CD4-positive, alpha-beta T cell (primary cell): Measurements from ENCODE around the gene SPSB1. TPM values are rescaled to one million over a fixed set of nuclear protein-coding genes. Genes with fewer than 3 reads are reported as not detected.

Experiments
- ATAC-seq: fragments of 200-7000 bp; cut with Tn5 transposase; one replicate; pipeline ENCODE4 v1.10.0; 2022; ENCODE audit warnings: mild to moderate bottlenecking; ENCODE audit not compliant: poor library complexity
- CTCF ChIA-PET: fragments of 350-600 bp; sonication (Branson Sonifier 250); formaldehyde crosslinking; loops from one replicate; lab custom pipeline; 2021; ENCODE audit warnings: antibody characterized with exemption, inconsistent platforms; lab: Charles Lee
- POLR2A ChIA-PET: fragments of 350-600 bp; sonication (Branson Sonifier 250); formaldehyde crosslinking; loops from one replicate; lab custom pipeline; 2021; ENCODE audit warnings: antibody characterized with exemption, inconsistent platforms; lab: Charles Lee
- DNase-seq, 14 experiments: peaks; one replicate each; pipeline ENCODE4 v3.0.0-alpha.2; 2013 to 2020; ENCODE audit warnings: mixed read lengths in 2 of 14
- H3K27ac ChIP-seq, 2 donors: one replicate each; pipeline versions ENCODE4 v1.5.1 to v1.7.0; 2013; ENCODE audit warnings: low read length in 2 of 2, low read depth in 1 of 2, mild to moderate bottlenecking in 1 of 2
- H3K27me3 ChIP-seq, 2 experiments: 1 replicate in 1 of 2; 2 replicates in 1 of 2; pipeline versions ENCODE4 v1.6.1 to v1.7.0; 2013; ENCODE audit warnings: low read length in 2 of 2, control low read depth in 1 of 2, mild to moderate bottlenecking in 1 of 2, moderate library complexity in 1 of 2; ENCODE audit not compliant: insufficient read depth in 2 of 2, control insufficient read depth in 1 of 2
- H3K36me3 ChIP-seq: one replicate; pipeline ENCODE4 v1.6.1; 2013; ENCODE audit warnings: low read length, control low read depth; ENCODE audit not compliant: insufficient read depth
- H3K4me1 ChIP-seq: one replicate; pipeline ENCODE4 v1.6.1; 2013; ENCODE audit warnings: low read length, control low read depth; ENCODE audit not compliant: insufficient read depth
- H3K4me3 ChIP-seq: one replicate; pipeline ENCODE4 v1.5.1; 2013; ENCODE audit warnings: mild to moderate bottlenecking, low read length, moderate library complexity
- H3K9me3 ChIP-seq, 2 experiments: 1 replicate in 1 of 2; 2 replicates in 1 of 2; pipeline versions ENCODE4 v1.6.1 to v1.7.0; 2013; ENCODE audit warnings: low read length in 2 of 2, mild to moderate bottlenecking in 2 of 2, control low read depth in 1 of 2, moderate library complexity in 1 of 2; ENCODE audit not compliant: control insufficient read depth in 1 of 2, insufficient read depth in 1 of 2
- H3K27ac Mint-ChIP-seq: one replicate; pipeline ENCODE4 v1.8.0; 2020; ENCODE audit warnings: mixed read lengths
- H3K27me3 Mint-ChIP-seq: one replicate; pipeline ENCODE4 v1.8.0; 2021; ENCODE audit warnings: mixed read lengths
- H3K36me3 Mint-ChIP-seq: one replicate; pipeline ENCODE4 v1.8.0; 2021; ENCODE audit warnings: low read depth, mixed read lengths
- H3K4me1 Mint-ChIP-seq: one replicate; pipeline ENCODE4 v1.8.0; 2021; ENCODE audit warnings: low read depth, mixed read lengths
- H3K4me3 Mint-ChIP-seq: one replicate; pipeline ENCODE4 v1.8.0; 2020; ENCODE audit warnings: mild to moderate bottlenecking, mixed read lengths
- H3K9me3 Mint-ChIP-seq: one replicate; pipeline ENCODE4 v1.8.0; 2020; ENCODE audit warnings: mixed read lengths
- intact Hi-C, 2 experiments: fragments of 100-400 bp; cut with DNase I in 1 of 2; cut with micrococcal nuclease in 1 of 2; formaldehyde crosslinking; loops; one replicate each; pipeline versions ENCODE4 v1.15.1 to v1.9.0; 2023 to 2025; cut with DNase I, micrococcal nuclease
- total RNA-seq, 174 experiments: library from RNA in 2 of 174; stranded (reverse) in 2 of 174; gene quantifications; one replicate each; pipeline ENCODE4 v1.2.3 and lab custom pipeline; 2021 to 2026
- TF ChIP-seq, protein P1 (sequence below): fragments of 200-600 bp; IDR thresholded peaks from one replicate; pipeline ENCODE4 v1.8.0; 2022; ENCODE audit warnings: antibody characterized with exemption, mild to moderate bottlenecking

Gene SPSB1
- total RNA-seq, 2 experiments from 2014 or later = 1.9 to 2.3 TPM

DNA sequence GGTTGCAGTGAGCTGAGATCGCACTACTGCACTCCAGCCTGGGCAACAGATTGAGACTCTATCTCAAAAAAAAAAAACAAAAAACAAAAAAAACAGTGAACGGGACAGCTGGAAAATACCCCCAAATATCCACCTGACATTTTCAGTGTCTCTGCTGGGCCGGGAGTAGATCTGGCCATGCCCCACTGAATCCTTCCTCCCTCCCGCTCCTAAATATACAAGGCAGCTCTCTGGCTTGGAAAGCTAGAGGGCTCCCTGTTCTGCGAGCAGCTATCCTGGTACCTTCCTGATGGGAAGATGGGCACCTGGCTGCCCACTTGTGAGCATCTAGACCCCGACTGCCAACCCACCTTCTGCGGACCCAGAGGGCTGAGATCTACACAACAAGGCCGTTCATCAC is 21.4 kb downstream of the SPSB1 start:
- no peaks in the 10 kb centered on the region for H3K9me3 ChIP-seq
- H3K4me1 Mint-ChIP-seq = peaks cover 26% of the 10 kb centered on the region
- H3K27me3 ChIP-seq = no peaks in the 10 kb centered on the region
- no peaks in the 10 kb centered on the region for H3K36me3 ChIP-seq
- H3K27ac ChIP-seq = no peak overlapping the region
- H3K27me3 Mint-ChIP-seq = no peaks in the 10 kb centered on the region
- no peak overlapping the region for H3K4me3 ChIP-seq
- intact Hi-C loops = loop anchor here in 1 of 2 experiments (5.0 kb wide), 2 partner anchors 48 to 248 kb away; no protein-coding TSS in a partner anchor
- H3K4me3 Mint-ChIP-seq = no peak overlapping the region
- DNase-seq (no peak), ATAC-seq (no peak)
- TF ChIP-seq, protein P1, sequence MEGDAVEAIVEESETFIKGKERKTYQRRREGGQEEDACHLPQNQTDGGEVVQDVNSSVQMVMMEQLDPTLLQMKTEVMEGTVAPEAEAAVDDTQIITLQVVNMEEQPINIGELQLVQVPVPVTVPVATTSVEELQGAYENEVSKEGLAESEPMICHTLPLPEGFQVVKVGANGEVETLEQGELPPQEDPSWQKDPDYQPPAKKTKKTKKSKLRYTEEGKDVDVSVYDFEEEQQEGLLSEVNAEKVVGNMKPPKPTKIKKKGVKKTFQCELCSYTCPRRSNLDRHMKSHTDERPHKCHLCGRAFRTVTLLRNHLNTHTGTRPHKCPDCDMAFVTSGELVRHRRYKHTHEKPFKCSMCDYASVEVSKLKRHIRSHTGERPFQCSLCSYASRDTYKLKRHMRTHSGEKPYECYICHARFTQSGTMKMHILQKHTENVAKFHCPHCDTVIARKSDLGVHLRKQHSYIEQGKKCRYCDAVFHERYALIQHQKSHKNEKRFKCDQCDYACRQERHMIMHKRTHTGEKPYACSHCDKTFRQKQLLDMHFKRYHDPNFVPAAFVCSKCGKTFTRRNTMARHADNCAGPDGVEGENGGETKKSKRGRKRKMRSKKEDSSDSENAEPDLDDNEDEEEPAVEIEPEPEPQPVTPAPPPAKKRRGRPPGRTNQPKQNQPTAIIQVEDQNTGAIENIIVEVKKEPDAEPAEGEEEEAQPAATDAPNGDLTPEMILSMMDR = no peak
- CTCF ChIA-PET = interaction anchor here (0.6 kb wide), 1 partner anchor 197 kb away, joined by 3 read pairs; no protein-coding TSS in a partner anchor
- H3K9me3 Mint-ChIP-seq = no peaks in the 10 kb centered on the region
- no peaks in the 10 kb centered on the region for H3K36me3 Mint-ChIP-seq
- H3K4me1 ChIP-seq = peaks cover 26% of the 10 kb centered on the region
- POLR2A ChIA-PET = no interaction called here
- no peak overlapping the region for H3K27ac Mint-ChIP-seq

DNA sequence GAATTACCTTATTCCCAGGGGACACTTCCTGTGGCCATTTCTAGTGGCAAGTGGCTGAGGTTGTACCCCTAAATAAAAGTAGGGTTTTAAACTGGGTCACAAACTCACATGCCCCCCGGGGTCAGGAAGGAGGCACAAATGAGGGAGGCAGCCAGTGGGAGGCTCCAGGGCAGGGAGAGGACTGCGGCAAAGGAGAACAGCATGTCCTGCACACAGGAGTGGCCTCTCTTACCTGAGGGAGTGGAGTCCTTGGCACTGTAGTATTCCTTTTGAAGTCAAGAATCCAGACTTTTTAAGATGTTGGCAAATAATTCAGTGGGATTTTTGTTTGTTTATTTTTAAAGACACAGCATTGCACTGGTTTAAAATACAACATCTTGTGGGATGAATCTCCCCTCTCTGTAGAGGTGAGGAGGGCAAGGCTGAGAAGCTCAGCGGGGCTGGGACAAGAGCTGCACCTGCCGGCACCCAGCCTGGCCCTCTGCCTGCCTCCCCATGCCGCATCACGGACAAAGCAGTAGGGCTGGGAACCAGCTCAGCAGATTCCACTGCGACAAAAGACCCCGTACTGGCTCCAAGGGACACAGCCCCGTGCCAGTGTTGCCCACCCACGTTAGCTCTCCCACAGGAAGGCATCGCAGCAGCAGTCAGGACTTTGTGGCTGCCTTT is 22.2 kb downstream of the SPSB1 start:
- ATAC-seq (peak; percentile 19), DNase-seq (no peak)
- ChIA-PET POLR2A (no interaction called here), CTCF (interaction anchor here (0.6 kb wide), 1 partner anchor 196 kb away, joined by 3 read pairs; no protein-coding TSS in a partner anchor)
- intact Hi-C loops = loop anchor here in 1 of 2 experiments (5.0 kb wide), 2 partner anchors 47 to 247 kb away; no protein-coding TSS in a partner anchor
- no peaks in the 10 kb centered on the region for H3K9me3 Mint-ChIP-seq
- H3K27ac Mint-ChIP-seq = no peak overlapping the region
- peaks cover 26% of the 10 kb centered on the region for H3K4me1 ChIP-seq
- TF ChIP-seq, protein P1 = no peak
- no peak overlapping the region for H3K4me3 Mint-ChIP-seq
- H3K4me1 Mint-ChIP-seq = peaks cover 26% of the 10 kb centered on the region
- H3K9me3 ChIP-seq = no peaks in the 10 kb centered on the region
- no peaks in the 10 kb centered on the region for H3K27me3 ChIP-seq
- H3K4me3 ChIP-seq = no peak overlapping the region
- H3K36me3 ChIP-seq = no peaks in the 10 kb centered on the region
- no peak overlapping the region for H3K27ac ChIP-seq
- H3K27me3 Mint-ChIP-seq = no peaks in the 10 kb centered on the region
- no peaks in the 10 kb centered on the region for H3K36me3 Mint-ChIP-seq

DNA sequence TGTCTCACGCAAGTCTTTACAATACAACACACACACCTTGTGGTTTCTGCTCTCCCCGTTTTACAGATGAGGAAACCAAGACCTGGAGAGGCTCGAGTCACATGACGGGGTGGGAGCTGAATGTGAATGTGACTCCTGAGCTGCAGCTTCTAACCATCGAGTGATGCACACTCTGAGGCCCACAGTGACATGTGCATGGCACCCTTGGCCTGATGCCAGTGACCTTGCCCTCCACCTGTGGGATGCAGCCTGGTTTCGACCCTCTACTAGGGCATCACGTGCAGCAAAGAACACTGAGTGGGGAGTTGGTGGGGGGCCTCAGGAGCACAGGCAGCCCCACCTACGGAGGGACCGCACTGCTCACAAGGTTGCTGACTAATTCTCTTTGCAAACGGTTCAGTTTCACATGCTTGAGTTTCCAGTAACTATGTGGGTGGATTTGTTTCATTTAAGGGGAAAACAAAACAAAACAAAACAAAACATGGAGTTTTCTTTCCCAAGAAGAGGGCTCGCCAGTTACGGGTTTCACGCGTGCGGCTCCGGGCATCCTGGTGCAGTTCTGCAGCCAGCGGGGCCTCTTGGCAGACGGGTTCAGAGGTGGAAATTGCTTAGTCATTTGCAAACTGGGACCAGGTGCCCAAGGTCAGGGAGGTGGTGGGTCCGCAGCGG is 22.9 kb downstream of the SPSB1 start:
- no peaks in the 10 kb centered on the region for H3K27me3 Mint-ChIP-seq
- TF ChIP-seq, protein P1 = no peak
- Histone ChIP-seq H3K9me3 (no peaks in the 10 kb centered on the region), H3K36me3 (no peaks in the 10 kb centered on the region), H3K27me3 (no peaks in the 10 kb centered on the region), H3K4me3 (no peak overlapping the region), H3K27ac (no peak overlapping the region), H3K4me1 (peaks cover 26% of the 10 kb centered on the region)
- DNase-seq (peak in 2 of 14 experiments; percentile 15 to 22), ATAC-seq (peak; percentile 35)
- H3K4me1 Mint-ChIP-seq = peaks cover 26% of the 10 kb centered on the region
- H3K36me3 Mint-ChIP-seq = no peaks in the 10 kb centered on the region
- intact Hi-C loops = no loop called here
- no peaks in the 10 kb centered on the region for H3K9me3 Mint-ChIP-seq
- CTCF ChIA-PET = no interaction called here
- H3K27ac Mint-ChIP-seq = no peak overlapping the region
- POLR2A ChIA-PET = no interaction called here
- peak overlapping the region; percentile 13 for H3K4me3 Mint-ChIP-seq
